Measurements from ENCODE around the gene ABHD10. TPM values are rescaled to one million over a fixed set of nuclear protein-coding genes. Genes with fewer than 3 reads are reported as not detected.

ABHD10 gene
- polyA plus RNA-seq, 2 of the 4 experiments (the other 2 are of a cell fraction) = 31.8 to 42.1 TPM

DNA sequence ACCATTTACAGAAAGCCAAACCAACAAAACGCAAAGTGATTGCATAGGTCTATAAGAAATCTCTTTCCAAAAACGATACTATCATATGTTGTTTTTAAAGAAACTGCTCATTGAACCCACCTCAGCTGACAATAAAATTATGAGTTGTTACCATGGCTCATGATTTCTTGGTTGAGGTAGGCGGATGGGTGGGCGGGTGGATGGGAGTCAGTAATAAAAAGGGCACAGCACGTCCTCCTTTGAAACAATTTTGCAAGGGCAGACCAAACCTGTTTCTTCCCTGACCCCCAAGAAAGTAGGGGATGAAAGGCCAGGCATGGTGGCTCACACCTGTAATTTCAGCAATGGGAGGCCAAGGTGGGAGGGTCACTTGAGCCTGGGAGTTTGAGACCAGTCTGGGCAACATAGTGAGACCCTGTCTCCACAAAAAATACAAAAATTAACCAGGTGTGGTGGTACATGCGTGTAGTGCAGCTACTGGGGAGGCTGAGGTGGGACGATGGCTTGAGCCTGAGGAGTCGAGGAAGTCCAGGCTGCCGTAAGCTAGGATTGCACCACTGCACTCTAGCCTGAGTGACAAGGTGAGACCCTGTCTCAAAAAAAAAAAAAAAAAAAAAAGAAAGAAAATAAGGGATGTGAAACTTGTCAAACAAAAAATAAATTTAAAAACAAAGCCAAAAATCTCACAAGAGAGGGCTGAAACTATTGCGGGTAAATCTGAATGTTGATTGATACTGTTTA, 2.1 kb downstream of the ABHD10 start (continued):
- TF ChIP-seq MAZ (IDR thresholded peaks at IDR 0.05; ENCODE audit: borderline replicate concordance, low read depth, low read length) = no peak

DNA sequence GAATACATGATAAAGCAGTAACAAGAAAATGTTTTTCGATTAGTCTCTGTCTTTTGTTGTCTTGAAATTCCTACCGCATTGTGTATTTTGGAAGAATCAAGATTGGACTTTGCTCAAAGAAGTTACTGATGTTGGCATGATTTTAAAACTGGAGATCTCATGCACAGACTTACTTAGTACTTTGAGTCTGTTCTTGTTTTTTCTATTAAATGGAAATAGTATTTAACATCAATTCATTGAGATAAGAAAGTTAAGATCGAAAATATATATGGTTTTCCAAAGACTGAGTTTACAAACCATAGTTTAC, 2.6 kb downstream of the ABHD10 start:
- no peak for FAIRE-seq
- POLR2A ChIA-PET = no interaction called here
- H3K4me2 ChIP-seq = peak overlapping the region; percentile 79

DNA sequence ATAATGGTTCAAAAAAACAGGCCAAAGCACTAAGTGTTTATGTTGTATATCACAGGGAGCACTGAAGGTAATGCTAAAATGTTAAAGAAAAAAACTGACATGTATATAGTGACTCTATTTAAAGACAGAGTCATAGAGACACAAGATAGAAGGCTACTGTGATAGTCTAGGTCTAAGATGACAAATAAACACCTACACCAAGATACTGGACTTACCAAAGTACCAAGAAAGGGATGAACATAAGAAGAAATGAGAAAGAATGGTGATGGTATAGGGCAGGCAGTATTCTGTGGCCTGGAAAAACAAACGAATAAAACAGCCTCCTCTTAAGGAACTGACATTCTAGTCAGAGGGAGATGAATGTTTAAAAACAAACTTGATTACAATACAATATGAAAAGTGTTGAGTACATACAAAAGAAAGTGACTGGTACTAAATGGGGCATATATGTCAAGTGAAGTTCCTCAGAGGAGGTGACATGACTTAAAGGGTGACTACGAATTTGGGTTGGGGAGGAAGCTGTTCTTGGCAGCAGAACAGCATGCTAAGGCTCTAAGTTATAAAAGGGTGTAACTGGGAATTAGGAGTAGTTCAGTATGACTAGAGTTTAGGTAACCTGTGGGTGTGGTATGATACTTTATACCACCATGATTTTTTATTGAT, 5.9 kb downstream of the ABHD10 start:
- FAIRE-seq (peak; percentile 13), DNase-seq (ENCODE audit: low read depth in 1 of 2, low spot score in 1 of 2) (no peak), ATAC-seq (no peak)
- Histone ChIP-seq H3K4me2 (no peak overlapping the region), H3K4me1 (peaks cover 26% of the 10 kb centered on the region), H3K4me3 (no peak overlapping the region), H3K9me3 (no peaks in the 10 kb centered on the region), H3K27ac (no peak overlapping the region)
- POLR2A ChIA-PET = no interaction called here
- 92% methylated on average over 2 of the region's 2 CpGs for WGBS (ENCODE audit: missing lambda C conversion rate)
- CTCF ChIA-PET = interaction anchor here (0.8 to 3.0 kb wide), 3 partner anchors 29 to 268 kb away, joined by 3 to 18 read pairs (median 6); no protein-coding TSS in a partner anchor
- TF ChIP-seq ESRRA (IDR thresholded peaks at IDR 0.05; ENCODE audit: borderline replicate concordance, low read length) (no peak), PHF8 (IDR thresholded peaks at IDR 0.05; ENCODE audit: borderline replicate concordance, low read depth) (no peak), TFCP2L1 (CRISPR knock-in tag; IDR thresholded peaks at IDR 0.05) (no peak), BHLHE40 (IDR thresholded peaks at IDR 0.05; ENCODE audit: low read depth, low read length) (no peak), JUNB (IDR thresholded peaks at IDR 0.05) (no peak), ZSCAN20 (CRISPR knock-in tag; IDR thresholded peaks at IDR 0.05) (no peak), GATA3 (IDR thresholded peaks at IDR 0.05; ENCODE audit: borderline replicate concordance) (no peak), KDM1A (IDR thresholded peaks at IDR 0.05; ENCODE audit: low read depth) (no peak), NR3C1 (IDR thresholded peaks at IDR 0.05) (no peak), RCOR1 (IDR thresholded peaks at IDR 0.05; ENCODE audit: low read depth, low read length) (no peak), NPAS2 (CRISPR knock-in tag; IDR thresholded peaks at IDR 0.05; ENCODE audit: borderline replicate concordance) (no peak), TP53 (CRISPR knock-in tag; IDR thresholded peaks at IDR 0.05) (no peak), JUN (IDR thresholded peaks at IDR 0.05) (no peak)

More for the DNA sequence above, 2.6 kb downstream of the ABHD10 start:
- peaks cover 26% of the 10 kb centered on the region for H3K4me1 ChIP-seq
- H3K9me3 ChIP-seq = no peaks in the 10 kb centered on the region
- ATAC-seq = no peak
- CTCF ChIA-PET = interaction anchor here (1.2 to 6.8 kb wide), 7 partner anchors 15 to 264 kb away, joined by 3 to 45 read pairs (median 5); no protein-coding TSS in a partner anchor
- whole genome bisulfite sequencing (ENCODE audit: missing lambda C conversion rate) = 42% methylated on average over 3 of the region's 3 CpGs
- H3K4me3 ChIP-seq = no peak overlapping the region
- no peak for TF ChIP-seq JUNB (IDR thresholded peaks at IDR 0.05)
- TF ChIP-seq FOSL2 (IDR thresholded peaks at IDR 0.05) = no peak
- no peak for TF ChIP-seq FOSL2 (CRISPR knock-in tag; IDR thresholded peaks at IDR 0.05)
- no peak for TF ChIP-seq HDAC2 (IDR thresholded peaks at IDR 0.05)
- no peak for TF ChIP-seq MAFK (IDR thresholded peaks at IDR 0.05; ENCODE audit: partially characterized antibody)
- TF ChIP-seq CHD4 (IDR thresholded peaks at IDR 0.05; ENCODE audit: borderline replicate concordance) = no peak
- TF ChIP-seq, protein P1, sequence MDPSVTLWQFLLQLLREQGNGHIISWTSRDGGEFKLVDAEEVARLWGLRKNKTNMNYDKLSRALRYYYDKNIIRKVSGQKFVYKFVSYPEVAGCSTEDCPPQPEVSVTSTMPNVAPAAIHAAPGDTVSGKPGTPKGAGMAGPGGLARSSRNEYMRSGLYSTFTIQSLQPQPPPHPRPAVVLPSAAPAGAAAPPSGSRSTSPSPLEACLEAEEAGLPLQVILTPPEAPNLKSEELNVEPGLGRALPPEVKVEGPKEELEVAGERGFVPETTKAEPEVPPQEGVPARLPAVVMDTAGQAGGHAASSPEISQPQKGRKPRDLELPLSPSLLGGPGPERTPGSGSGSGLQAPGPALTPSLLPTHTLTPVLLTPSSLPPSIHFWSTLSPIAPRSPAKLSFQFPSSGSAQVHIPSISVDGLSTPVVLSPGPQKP (IDR thresholded peaks at IDR 0.05; ENCODE audit: low read depth, low read length) = no peak
- no peak for TF ChIP-seq TP53 (CRISPR knock-in tag; IDR thresholded peaks at IDR 0.05)
- no peak for TF ChIP-seq EP300 (IDR thresholded peaks at IDR 0.05)
- TF ChIP-seq HOXA7 (CRISPR knock-in tag; IDR thresholded peaks at IDR 0.05) = no peak
- no peak for TF ChIP-seq JUN (IDR thresholded peaks at IDR 0.05)
- no peak for TF ChIP-seq HOXB5 (CRISPR knock-in tag; IDR thresholded peaks at IDR 0.05)
- TF ChIP-seq, protein P2, sequence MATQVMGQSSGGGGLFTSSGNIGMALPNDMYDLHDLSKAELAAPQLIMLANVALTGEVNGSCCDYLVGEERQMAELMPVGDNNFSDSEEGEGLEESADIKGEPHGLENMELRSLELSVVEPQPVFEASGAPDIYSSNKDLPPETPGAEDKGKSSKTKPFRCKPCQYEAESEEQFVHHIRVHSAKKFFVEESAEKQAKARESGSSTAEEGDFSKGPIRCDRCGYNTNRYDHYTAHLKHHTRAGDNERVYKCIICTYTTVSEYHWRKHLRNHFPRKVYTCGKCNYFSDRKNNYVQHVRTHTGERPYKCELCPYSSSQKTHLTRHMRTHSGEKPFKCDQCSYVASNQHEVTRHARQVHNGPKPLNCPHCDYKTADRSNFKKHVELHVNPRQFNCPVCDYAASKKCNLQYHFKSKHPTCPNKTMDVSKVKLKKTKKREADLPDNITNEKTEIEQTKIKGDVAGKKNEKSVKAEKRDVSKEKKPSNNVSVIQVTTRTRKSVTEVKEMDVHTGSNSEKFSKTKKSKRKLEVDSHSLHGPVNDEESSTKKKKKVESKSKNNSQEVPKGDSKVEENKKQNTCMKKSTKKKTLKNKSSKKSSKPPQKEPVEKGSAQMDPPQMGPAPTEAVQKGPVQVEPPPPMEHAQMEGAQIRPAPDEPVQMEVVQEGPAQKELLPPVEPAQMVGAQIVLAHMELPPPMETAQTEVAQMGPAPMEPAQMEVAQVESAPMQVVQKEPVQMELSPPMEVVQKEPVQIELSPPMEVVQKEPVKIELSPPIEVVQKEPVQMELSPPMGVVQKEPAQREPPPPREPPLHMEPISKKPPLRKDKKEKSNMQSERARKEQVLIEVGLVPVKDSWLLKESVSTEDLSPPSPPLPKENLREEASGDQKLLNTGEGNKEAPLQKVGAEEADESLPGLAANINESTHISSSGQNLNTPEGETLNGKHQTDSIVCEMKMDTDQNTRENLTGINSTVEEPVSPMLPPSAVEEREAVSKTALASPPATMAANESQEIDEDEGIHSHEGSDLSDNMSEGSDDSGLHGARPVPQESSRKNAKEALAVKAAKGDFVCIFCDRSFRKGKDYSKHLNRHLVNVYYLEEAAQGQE (IDR thresholded peaks at IDR 0.05) = no peak
- H3K27ac ChIP-seq = no peak overlapping the region
- DNase-seq (ENCODE audit: low read depth in 1 of 2, low spot score in 1 of 2) = no peak
